Spleen (tissue), 7 donors: Measurements from ENCODE around the gene RNASE1.

Experiments used
- CTCF ChIP-seq, 11 experiments: fragments of 200-600 bp in 7 of 11; fragments of 450-650 bp in 4 of 11; sonication (generic) in 4 of 11; IDR thresholded peaks in 8 of 11; conservative IDR thresholded peaks in 3 of 11; 1 replicate in 7 of 11; 2 replicates in 4 of 11; pipeline versions ENCODE4 v1.4.0 to v1.8.0; 2016 to 2021; ENCODE audit warnings: antibody characterized with exemption in 11 of 11, inconsistent platforms in 4 of 11, mild to moderate bottlenecking in 1 of 11
- POLR2AphosphoS5 ChIP-seq, 3 donors: sonication (generic); formaldehyde crosslinking; IDR thresholded peaks; one replicate each; pipeline ENCODE4 v1.5.1; 2017; ENCODE audit warnings: antibody characterized with exemption in 3 of 3
- donor health status: DM: no; HTN: no; CAD: no; lungs with moderate emphysema.
- donor health status: DM: no; HTN: no; CAD: no.
- donor health status: DM: no; HTN: no; CAD: no.

DNA sequence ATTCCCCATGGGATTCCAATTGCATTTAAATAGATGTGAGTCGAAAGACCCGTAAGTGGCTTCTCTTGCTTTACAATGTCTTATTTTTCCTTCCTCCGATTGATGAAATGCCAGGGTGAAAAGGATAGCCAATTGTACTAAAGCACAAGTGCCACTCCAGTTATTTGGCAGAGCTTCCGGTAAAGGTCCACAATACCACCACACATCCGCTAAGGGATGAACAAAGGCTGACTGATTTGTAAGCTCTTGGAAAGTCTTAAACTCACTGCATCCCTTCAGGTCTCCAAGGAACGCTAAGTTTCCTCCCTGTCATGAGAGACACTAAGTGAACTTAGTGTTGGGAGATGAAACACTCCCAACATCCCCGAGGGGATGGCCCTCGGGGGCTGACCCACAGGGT lies 21.2 kb upstream of the RNASE1 start:
- no peak for TF ChIP-seq CTCF (IDR thresholded peaks at IDR 0.05 in 8 of 11, conservative IDR thresholded peaks at IDR 0.05 in 3 of 11)
- no peak for TF ChIP-seq POLR2AphosphoS5 (IDR thresholded peaks at IDR 0.05)
